Measurements from ENCODE around the gene LIME1.

LIME1 gene

GRCh38 chr20:63734946-63735858 lies 1.3 kb upstream of the LIME1 start:
- intact Hi-C loops (cut with micrococcal nuclease): no loop called here
- H3K27ac Mint-ChIP-seq: peak overlapping the region; percentile 11
- no peak overlapping the region for H3K4me3 Mint-ChIP-seq

GRCh38 chr20:63736893-63737694 lies 630 bp downstream of the LIME1 start:
- Mint-ChIP-seq H3K27ac (no peak overlapping the region), H3K9me3 (no peaks in the 10 kb centered on the region), H3K4me1 (ENCODE audit: low read depth) (peaks cover 48% of the 10 kb centered on the region), H3K4me3 (no peak overlapping the region), H3K36me3 (ENCODE audit: low read depth) (peaks cover 7% of the 10 kb centered on the region), H3K27me3 (peaks cover 35% of the 10 kb centered on the region)
- intact Hi-C loops (cut with micrococcal nuclease): no loop called here

More at GRCh38 chr20:63734946-63735858, 1.3 kb upstream of the LIME1 start:
- no peaks in the 10 kb centered on the region for H3K36me3 Mint-ChIP-seq (ENCODE audit: low read depth)
- peaks cover 35% of the 10 kb centered on the region for H3K27me3 Mint-ChIP-seq
- peaks cover 35% of the 10 kb centered on the region for H3K4me1 Mint-ChIP-seq (ENCODE audit: low read depth)
- H3K9me3 Mint-ChIP-seq: no peaks in the 10 kb centered on the region

GRCh38 chr20:63737695-63737944 lies 1.2 kb downstream of the LIME1 start:
- Mint-ChIP-seq H3K36me3 (ENCODE audit: low read depth) (peaks cover 13% of the 10 kb centered on the region), H3K4me1 (ENCODE audit: low read depth) (peaks cover 48% of the 10 kb centered on the region), H3K27me3 (peaks cover 35% of the 10 kb centered on the region), H3K9me3 (no peaks in the 10 kb centered on the region), H3K27ac (no peak overlapping the region), H3K4me3 (no peak overlapping the region)
- intact Hi-C loops (cut with micrococcal nuclease): no loop called here

DNA sequence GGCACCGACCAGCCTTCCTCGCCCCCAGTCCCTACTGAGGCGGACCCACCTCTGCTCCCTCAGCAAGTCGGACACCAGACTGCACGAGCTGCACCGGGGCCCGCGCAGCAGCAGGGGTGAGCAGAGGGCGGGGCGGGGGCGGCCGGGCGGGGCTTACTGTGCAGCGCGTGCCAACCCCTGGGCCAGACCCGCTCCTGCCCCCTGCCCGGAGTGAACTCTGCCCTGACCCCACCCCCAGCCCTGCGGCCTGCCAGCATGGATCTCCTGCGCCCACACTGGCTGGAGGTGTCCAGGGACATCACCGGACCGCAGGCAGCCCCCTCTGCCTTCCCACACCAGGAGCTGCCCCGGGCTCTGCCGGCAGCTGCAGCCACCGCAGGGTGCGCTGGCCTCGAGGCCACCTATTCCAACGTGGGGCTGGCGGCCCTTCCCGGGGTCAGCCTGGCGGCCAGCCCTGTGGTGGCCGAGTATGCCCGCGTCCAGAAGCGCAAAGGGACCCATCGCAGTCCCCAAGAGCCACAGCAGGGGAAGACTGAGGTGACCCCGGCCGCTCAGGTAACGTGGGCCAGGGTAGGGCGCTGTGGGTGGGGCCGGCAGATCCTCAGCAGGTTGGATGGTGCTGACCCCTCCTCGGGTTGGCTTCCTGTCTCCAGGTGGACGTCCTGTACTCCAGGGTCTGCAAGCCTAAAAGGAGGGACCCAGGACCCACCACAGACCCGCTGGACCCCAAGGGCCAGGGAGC lies 1.7 kb downstream of the LIME1 start:
- Mint-ChIP-seq H3K4me3 (peak overlapping the region; percentile 50), H3K27me3 (peaks cover 35% of the 10 kb centered on the region), H3K36me3 (ENCODE audit: low read depth) (peaks cover 18% of the 10 kb centered on the region), H3K27ac (no peak overlapping the region), H3K9me3 (no peaks in the 10 kb centered on the region), H3K4me1 (ENCODE audit: low read depth) (peaks cover 48% of the 10 kb centered on the region)
- intact Hi-C loops (cut with micrococcal nuclease): no loop called here

DNA sequence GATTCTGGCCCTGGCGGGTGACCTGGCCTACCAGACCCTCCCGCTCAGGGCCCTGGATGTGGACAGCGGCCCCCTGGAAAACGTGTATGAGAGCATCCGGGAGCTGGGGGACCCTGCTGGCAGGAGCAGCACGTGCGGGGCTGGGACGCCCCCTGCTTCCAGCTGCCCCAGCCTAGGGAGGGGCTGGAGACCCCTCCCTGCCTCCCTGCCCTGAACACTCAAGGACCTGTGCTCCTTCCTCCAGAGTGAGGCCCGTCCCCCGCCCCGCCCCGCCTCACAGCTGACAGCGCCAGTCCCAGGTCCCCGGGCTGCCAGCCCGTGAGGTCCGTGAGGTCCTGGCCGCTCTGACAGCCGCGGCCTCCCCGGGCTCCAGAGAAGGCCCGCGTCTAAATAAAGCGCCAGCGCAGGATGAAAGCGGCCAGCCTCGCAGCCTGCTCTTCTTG lies 2.2 kb downstream of the LIME1 start:
- peak overlapping the region; percentile 50 for H3K4me3 Mint-ChIP-seq
- H3K36me3 Mint-ChIP-seq (ENCODE audit: low read depth): peaks cover 24% of the 10 kb centered on the region
- intact Hi-C loops (cut with micrococcal nuclease): no loop called here
- H3K27me3 Mint-ChIP-seq: peaks cover 35% of the 10 kb centered on the region
- H3K27ac Mint-ChIP-seq: no peak overlapping the region
- H3K4me1 Mint-ChIP-seq (ENCODE audit: low read depth): peaks cover 48% of the 10 kb centered on the region
- no peaks in the 10 kb centered on the region for H3K9me3 Mint-ChIP-seq

DNA sequence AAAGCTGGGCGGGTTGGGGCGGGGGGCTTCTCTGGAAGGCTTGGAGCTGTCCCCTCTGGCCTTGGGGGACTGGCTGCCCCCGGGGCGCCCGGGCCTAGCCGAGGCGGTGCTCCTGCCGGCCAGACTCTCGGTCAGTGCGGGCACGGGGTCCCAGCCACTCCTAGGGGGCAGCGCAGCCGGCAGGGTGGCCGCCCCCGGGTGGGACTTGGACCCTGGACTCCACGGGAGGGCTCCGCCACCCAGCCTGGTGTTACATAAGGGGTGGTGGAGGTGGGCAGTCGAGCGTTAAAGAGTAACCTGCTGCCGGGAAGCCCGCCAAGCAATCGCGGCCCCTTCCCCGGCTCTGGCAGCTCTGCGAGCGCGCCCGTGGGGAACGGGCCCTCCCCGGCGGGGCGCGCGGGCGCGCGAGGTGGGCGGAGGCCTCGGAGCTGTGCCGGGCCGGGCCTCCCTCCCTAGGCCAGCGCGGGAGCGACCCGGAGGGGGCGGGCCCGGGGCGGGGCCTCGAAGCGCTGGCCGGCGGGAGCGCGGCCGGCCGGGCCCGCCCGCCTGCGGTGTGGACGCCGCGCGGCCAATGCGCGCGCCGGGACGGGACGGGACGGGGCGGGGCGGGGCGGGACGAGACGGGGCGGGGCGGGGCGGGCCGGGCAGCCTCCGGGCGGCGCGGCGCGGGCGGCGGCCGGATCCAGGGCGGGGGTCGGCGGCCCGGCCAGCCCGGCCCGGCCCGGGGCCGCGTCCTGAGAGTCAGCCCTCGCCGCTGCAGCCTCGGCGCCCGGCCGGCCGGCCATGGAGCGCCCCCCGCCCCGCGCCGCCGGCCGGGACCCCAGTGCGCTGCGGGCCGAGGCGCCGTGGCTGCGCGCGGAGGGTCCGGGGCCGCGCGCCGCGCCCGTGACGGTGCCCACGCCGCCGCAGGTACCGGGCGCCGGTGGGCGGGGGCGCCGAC lies 2.9 kb downstream of the LIME1 start, which contains the start of gene SLC2A4RG:
Gene SLC2A4RG, plus strand, starts transcription at position 647 of the 940 bp plus-strand sequence. Its CDS starts 137 bp downstream, at position 784.
- Mint-ChIP-seq H3K27ac (no peak within 1 kb of the TSS), H3K4me1 (ENCODE audit: low read depth) (peaks cover 48% of the 10 kb centered on the region), H3K9me3 (no peaks in the 10 kb centered on the region), H3K27me3 (peaks cover 35% of the 10 kb centered on the region), H3K4me3 (peak within 1 kb of the TSS; percentile 64), H3K36me3 (ENCODE audit: low read depth) (peaks cover 31% of the 10 kb centered on the region)
- intact Hi-C loops (cut with micrococcal nuclease): no loop called here

GRCh38 chr20:63740070-63740626 lies 3.7 kb downstream of the LIME1 start:
- H3K4me3 Mint-ChIP-seq: peak overlapping the region; percentile 64
- no peak overlapping the region for H3K27ac Mint-ChIP-seq
- H3K36me3 Mint-ChIP-seq (ENCODE audit: low read depth): peaks cover 38% of the 10 kb centered on the region
- peaks cover 47% of the 10 kb centered on the region for H3K4me1 Mint-ChIP-seq (ENCODE audit: low read depth)
- H3K9me3 Mint-ChIP-seq: no peaks in the 10 kb centered on the region
- intact Hi-C loops (cut with micrococcal nuclease): no loop called here
- H3K27me3 Mint-ChIP-seq: peaks cover 32% of the 10 kb centered on the region

- Mint-ChIP-seq H3K9me3 (no peaks in the 10 kb centered on the region), H3K27ac (peak overlapping the region; percentile 25)
Measured at GRCh38 chr20:63740627-63741353, 4.3 kb downstream of the LIME1 start.

GRCh38 chr20:63741354-63741675 lies 4.9 kb downstream of the LIME1 start:
- intact Hi-C loops (cut with micrococcal nuclease): no loop called here
- Mint-ChIP-seq H3K4me1 (ENCODE audit: low read depth) (peaks cover 35% of the 10 kb centered on the region), H3K9me3 (no peaks in the 10 kb centered on the region), H3K36me3 (ENCODE audit: low read depth) (peaks cover 50% of the 10 kb centered on the region), H3K27me3 (peaks cover 21% of the 10 kb centered on the region), H3K4me3 (peak overlapping the region; percentile 64), H3K27ac (peak overlapping the region; percentile 25)

More at GRCh38 chr20:63740627-63741353, 4.3 kb downstream of the LIME1 start:
- peaks cover 26% of the 10 kb centered on the region for H3K27me3 Mint-ChIP-seq
- intact Hi-C loops (cut with micrococcal nuclease): no loop called here
- peaks cover 44% of the 10 kb centered on the region for H3K36me3 Mint-ChIP-seq (ENCODE audit: low read depth)
- H3K4me1 Mint-ChIP-seq (ENCODE audit: low read depth): peaks cover 40% of the 10 kb centered on the region
- H3K4me3 Mint-ChIP-seq: peak overlapping the region; percentile 64

- no peak overlapping the region for H3K4me3 Mint-ChIP-seq
- H3K27me3 Mint-ChIP-seq: peaks cover 16% of the 10 kb centered on the region
- intact Hi-C loops (cut with micrococcal nuclease): no loop called here
- H3K9me3 Mint-ChIP-seq: no peaks in the 10 kb centered on the region
- H3K36me3 Mint-ChIP-seq (ENCODE audit: low read depth): peaks cover 55% of the 10 kb centered on the region
- peak overlapping the region; percentile 25 for H3K27ac Mint-ChIP-seq
- H3K4me1 Mint-ChIP-seq (ENCODE audit: low read depth): peaks cover 30% of the 10 kb centered on the region
Measured at GRCh38 chr20:63741676-63742380, 5.4 kb downstream of the LIME1 start.

GRCh38 chr20:63742381-63743024 lies 6.0 kb downstream of the LIME1 start:
- intact Hi-C loops (cut with micrococcal nuclease): no loop called here

More at GRCh38 chr20:63742381-63743024, 6.0 kb downstream of the LIME1 start:
- peaks cover 59% of the 10 kb centered on the region for H3K36me3 Mint-ChIP-seq (ENCODE audit: low read depth)
- no peak overlapping the region for H3K27ac Mint-ChIP-seq
- no peak overlapping the region for H3K4me3 Mint-ChIP-seq
- no peaks in the 10 kb centered on the region for H3K9me3 Mint-ChIP-seq
- H3K4me1 Mint-ChIP-seq (ENCODE audit: low read depth): peaks cover 23% of the 10 kb centered on the region
- H3K27me3 Mint-ChIP-seq: peaks cover 9% of the 10 kb centered on the region
